HEK293 (cell line): ENCODE measurements around the gene IGLON5.

Experiments used
- CTCF ChIA-PET: fragments of 350-600 bp; formaldehyde crosslinking; extraction: SDS; loops from one replicate; lab custom pipeline; 2021; ENCODE audit warnings: antibody characterized with exemption; lab: Yijun Ruan, JAX
- POLR2A ChIA-PET: fragments of 300-600 bp; formaldehyde crosslinking; extraction: SDS; loops from one replicate; lab custom pipeline; 2020; ENCODE audit warnings: antibody characterized with exemption, inconsistent platforms; lab: Yijun Ruan, JAX
- H3K27ac ChIP-seq: fragments of 200-500 bp; sonication (Bioruptor generic); 2 replicates; pipeline ENCODE4 v1.5.1; 2014; ENCODE audit warnings: low read depth, low read length, control low read depth, inconsistent platforms; ENCODE audit errors: extremely low read depth
- H3K36me3 ChIP-seq, 2 experiments: fragments of 200-500 bp in 1 of 2; sonication (Bioruptor generic) in 1 of 2; 1 replicate in 1 of 2; 2 replicates in 1 of 2; pipeline ENCODE4 v1.5.1; 2014 to 2017; ENCODE audit warnings: inconsistent platforms in 2 of 2, low read length in 2 of 2; ENCODE audit not compliant: control insufficient read depth in 2 of 2, insufficient read depth in 1 of 2
- H3K4me1 ChIP-seq: fragments of 200-500 bp; sonication (Bioruptor generic); 2 replicates; pipeline ENCODE4 v1.5.1; 2014; ENCODE audit warnings: mild to moderate bottlenecking, low read length, inconsistent platforms; ENCODE audit not compliant: control insufficient read depth, insufficient read depth
- H3K4me3 ChIP-seq: 2 replicates; pipeline ENCODE4 v1.5.1; 2011; ENCODE audit warnings: low read depth, mild to moderate bottlenecking, control low read depth, low read length, moderate library complexity
- H3K9me3 ChIP-seq: fragments of 200-500 bp; sonication (Bioruptor generic); 2 replicates; pipeline ENCODE4 v1.5.1; 2014; ENCODE audit warnings: low read depth, low read length, inconsistent platforms; ENCODE audit not compliant: control insufficient read depth, insufficient read depth
- CTCF ChIP-seq: fragments of 450-650 bp; formaldehyde crosslinking; IDR thresholded peaks from 2 replicates; pipeline ENCODE4 v1.5.1; 2016; ENCODE audit warnings: missing biosample characterization, missing genetic modification characterization
- IKZF3 ChIP-seq: fragments of 450-650 bp; IDR thresholded peaks from 2 replicates; pipeline ENCODE4 v1.5.0; 2018; ENCODE audit warnings: missing biosample characterization, mild to moderate bottlenecking, missing genetic modification characterization, moderate library complexity
- KLF8 ChIP-seq: fragments of 450-650 bp; formaldehyde crosslinking; IDR thresholded peaks from 2 replicates; pipeline ENCODE4 v1.5.1; 2016; ENCODE audit warnings: missing biosample characterization, missing genetic modification characterization
- MEIS1 ChIP-seq: sonication (generic); formaldehyde crosslinking; IDR thresholded peaks from 2 replicates; pipeline ENCODE4 v1.8.1; 2022; ENCODE audit warnings: missing genetic modification reagents, mild to moderate bottlenecking, borderline replicate concordance
- REPIN1 ChIP-seq: fragments of 450-650 bp; formaldehyde crosslinking; IDR thresholded peaks from 2 replicates; pipeline ENCODE4 v1.5.1; 2017; ENCODE audit warnings: missing biosample characterization, missing genetic modification characterization, low read depth
- SP2 ChIP-seq: fragments of 450-650 bp; formaldehyde crosslinking; IDR thresholded peaks from 2 replicates; pipeline ENCODE4 v1.5.1; 2016; ENCODE audit warnings: missing biosample characterization, missing genetic modification characterization
- ZBTB48 ChIP-seq: fragments of 450-650 bp; formaldehyde crosslinking; IDR thresholded peaks from 2 replicates; pipeline ENCODE4 v1.5.1; 2016; ENCODE audit warnings: missing biosample characterization, missing genetic modification characterization
- ZIC2 ChIP-seq: fragments of 450-650 bp; formaldehyde crosslinking; IDR thresholded peaks from 2 replicates; pipeline ENCODE4 v1.5.1; 2016; ENCODE audit warnings: missing biosample characterization, missing genetic modification characterization
- ZNF133 ChIP-seq: fragments of 450-650 bp; formaldehyde crosslinking; IDR thresholded peaks from 2 replicates; pipeline ENCODE4 v1.5.1; 2016; ENCODE audit warnings: missing biosample characterization, missing genetic modification characterization
- ZNF140 ChIP-seq: fragments of 450-650 bp; formaldehyde crosslinking; IDR thresholded peaks from 2 replicates; pipeline ENCODE4 v1.5.1; 2016; ENCODE audit warnings: missing biosample characterization, missing genetic modification characterization
- ZNF174 ChIP-seq: fragments of 450-650 bp; formaldehyde crosslinking; IDR thresholded peaks from 2 replicates; pipeline ENCODE4 v1.5.0; 2017; ENCODE audit warnings: missing biosample characterization, mild to moderate bottlenecking, missing genetic modification characterization
- ZNF280D ChIP-seq: fragments of 450-650 bp; formaldehyde crosslinking; IDR thresholded peaks from 2 replicates; pipeline ENCODE4 v1.5.1; 2016; ENCODE audit warnings: missing biosample characterization, missing genetic modification characterization
- ZNF391 ChIP-seq: fragments of 450-650 bp; formaldehyde crosslinking; IDR thresholded peaks from 2 replicates; pipeline ENCODE4 v1.5.1; 2016; ENCODE audit warnings: low read depth, missing biosample characterization, missing genetic modification characterization, borderline replicate concordance
- ZNF473 ChIP-seq: fragments of 450-650 bp; formaldehyde crosslinking; IDR thresholded peaks from 2 replicates; pipeline ENCODE4 v1.5.1; 2017; ENCODE audit warnings: missing biosample characterization, missing genetic modification characterization
- ZNF501 ChIP-seq: fragments of 450-650 bp; formaldehyde crosslinking; IDR thresholded peaks from 2 replicates; pipeline ENCODE4 v1.5.1; 2016; ENCODE audit warnings: missing biosample characterization, missing genetic modification characterization
- ZNF529 ChIP-seq: fragments of 450-650 bp; formaldehyde crosslinking; IDR thresholded peaks from 2 replicates; pipeline ENCODE4 v1.5.1; 2017; ENCODE audit warnings: missing genetic modification characterization, missing biosample characterization; ENCODE audit not compliant: insufficient replicate concordance
- ZNF549 ChIP-seq: fragments of 450-650 bp; IDR thresholded peaks from 2 replicates; pipeline ENCODE4 v1.5.1; 2018; ENCODE audit warnings: missing biosample characterization, missing genetic modification characterization, mild to moderate bottlenecking, inconsistent platforms, moderate library complexity
- ZNF560 ChIP-seq: fragments of 450-650 bp; formaldehyde crosslinking; IDR thresholded peaks from 2 replicates; pipeline ENCODE4 v1.5.1; 2017; ENCODE audit warnings: missing biosample characterization, missing genetic modification characterization, borderline replicate concordance
- ZNF623 ChIP-seq: fragments of 450-650 bp; formaldehyde crosslinking; IDR thresholded peaks from 2 replicates; pipeline ENCODE4 v1.5.1; 2016; ENCODE audit warnings: missing biosample characterization, missing genetic modification characterization
- ZNF747 ChIP-seq: fragments of 450-650 bp; formaldehyde crosslinking; IDR thresholded peaks from 2 replicates; pipeline ENCODE4 v1.5.1; 2016; ENCODE audit warnings: missing biosample characterization, missing genetic modification characterization
- ZNF768 ChIP-seq: fragments of 450-650 bp; formaldehyde crosslinking; IDR thresholded peaks from 2 replicates; pipeline ENCODE4 v1.5.1; 2018; ENCODE audit warnings: missing biosample characterization, mild to moderate bottlenecking, missing genetic modification characterization
- TF ChIP-seq, protein P1 (sequence below): fragments of 450-650 bp; formaldehyde crosslinking; IDR thresholded peaks from 2 replicates; pipeline ENCODE4 v1.5.1; 2016; ENCODE audit warnings: missing biosample characterization, missing genetic modification characterization
- TF ChIP-seq, protein P2 (sequence below): fragments of 450-650 bp; formaldehyde crosslinking; IDR thresholded peaks from 2 replicates; pipeline ENCODE4 v1.5.1; 2016; ENCODE audit warnings: missing biosample characterization, missing genetic modification characterization, borderline replicate concordance

The IGLON5 gene

GRCh38 chr19:51282335-51282734 lies 29.1 kb upstream of the IGLON5 start:
- H3K4me3 ChIP-seq: no peak overlapping the region
- no peaks in the 10 kb centered on the region for H3K4me1 ChIP-seq
- H3K9me3 ChIP-seq: no peaks in the 10 kb centered on the region
- ChIA-PET CTCF (interaction anchor here (0.6 to 0.9 kb wide), 3 partner anchors 139 to 160 kb away, joined by 3 to 5 read pairs (median 3); no protein-coding TSS in a partner anchor), POLR2A (interaction anchor here (0.6 kb wide), 1 partner anchor 289 kb away, joined by 6 read pairs; the partner anchor contains the start of gene ZNF175)
- no peak overlapping the region for H3K27ac ChIP-seq
- no peaks in the 10 kb centered on the region for H3K36me3 ChIP-seq
- TF ChIP-seq ZNF280D: no peak
- TF ChIP-seq, protein P1, sequence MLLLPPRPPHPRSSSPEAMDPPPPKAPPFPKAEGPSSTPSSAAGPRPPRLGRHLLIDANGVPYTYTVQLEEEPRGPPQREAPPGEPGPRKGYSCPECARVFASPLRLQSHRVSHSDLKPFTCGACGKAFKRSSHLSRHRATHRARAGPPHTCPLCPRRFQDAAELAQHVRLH (tag by site-specific recombination): no peak
- TF ChIP-seq ZNF529 (tag by site-specific recombination): no peak
- TF ChIP-seq MEIS1 (CRISPR knock-in tag): no peak
- no peak for TF ChIP-seq IKZF3 (tag by site-specific recombination)
- TF ChIP-seq SP2: no peak
- TF ChIP-seq ZNF747 (tag by site-specific recombination): no peak
- TF ChIP-seq REPIN1 (tag by site-specific recombination): no peak
- TF ChIP-seq ZNF133 (tag by site-specific recombination): no peak
- no peak for TF ChIP-seq ZNF623 (tag by site-specific recombination)
- no peak for TF ChIP-seq CTCF
- TF ChIP-seq ZNF140 (tag by site-specific recombination): no peak
- TF ChIP-seq, all 188 proteins: peak for 0

DNA sequence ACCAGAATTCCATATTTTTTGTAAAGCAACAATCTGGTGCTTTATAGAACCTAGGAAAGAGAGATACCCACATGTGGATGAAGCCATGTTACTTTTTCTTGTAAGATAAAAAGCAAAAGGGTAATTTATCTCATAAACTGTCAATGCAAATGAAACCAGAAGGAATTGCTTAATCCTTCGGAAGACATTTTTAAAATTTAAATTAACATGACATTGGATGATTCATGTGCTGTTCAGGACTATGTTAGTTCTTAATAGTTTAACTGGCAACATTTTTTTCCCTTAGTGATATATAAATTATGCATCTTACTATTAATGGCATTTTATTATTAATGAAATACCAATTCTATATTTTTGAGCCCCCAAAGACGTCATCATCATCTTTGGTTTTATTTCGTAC lies 25.8 kb upstream of the IGLON5 start:
- H3K9me3 ChIP-seq: no peaks in the 10 kb centered on the region
- ChIA-PET CTCF (no interaction called here), POLR2A (no interaction called here)
- H3K36me3 ChIP-seq: no peaks in the 10 kb centered on the region
- H3K4me3 ChIP-seq: no peak overlapping the region
- no peaks in the 10 kb centered on the region for H3K4me1 ChIP-seq
- H3K27ac ChIP-seq: no peak overlapping the region
- TF ChIP-seq ZNF768 (tag by site-specific recombination) (no peak), ZNF473 (tag by site-specific recombination) (no peak), ZNF560 (tag by site-specific recombination) (no peak), ZBTB48 (tag by site-specific recombination) (no peak), ZIC2 (tag by site-specific recombination) (no peak), ZNF549 (tag by site-specific recombination) (no peak), ZNF501 (no peak), ZNF174 (tag by site-specific recombination) (no peak), ZNF391 (tag by site-specific recombination) (no peak), KLF8 (tag by site-specific recombination) (no peak)
- TF ChIP-seq, protein P2, sequence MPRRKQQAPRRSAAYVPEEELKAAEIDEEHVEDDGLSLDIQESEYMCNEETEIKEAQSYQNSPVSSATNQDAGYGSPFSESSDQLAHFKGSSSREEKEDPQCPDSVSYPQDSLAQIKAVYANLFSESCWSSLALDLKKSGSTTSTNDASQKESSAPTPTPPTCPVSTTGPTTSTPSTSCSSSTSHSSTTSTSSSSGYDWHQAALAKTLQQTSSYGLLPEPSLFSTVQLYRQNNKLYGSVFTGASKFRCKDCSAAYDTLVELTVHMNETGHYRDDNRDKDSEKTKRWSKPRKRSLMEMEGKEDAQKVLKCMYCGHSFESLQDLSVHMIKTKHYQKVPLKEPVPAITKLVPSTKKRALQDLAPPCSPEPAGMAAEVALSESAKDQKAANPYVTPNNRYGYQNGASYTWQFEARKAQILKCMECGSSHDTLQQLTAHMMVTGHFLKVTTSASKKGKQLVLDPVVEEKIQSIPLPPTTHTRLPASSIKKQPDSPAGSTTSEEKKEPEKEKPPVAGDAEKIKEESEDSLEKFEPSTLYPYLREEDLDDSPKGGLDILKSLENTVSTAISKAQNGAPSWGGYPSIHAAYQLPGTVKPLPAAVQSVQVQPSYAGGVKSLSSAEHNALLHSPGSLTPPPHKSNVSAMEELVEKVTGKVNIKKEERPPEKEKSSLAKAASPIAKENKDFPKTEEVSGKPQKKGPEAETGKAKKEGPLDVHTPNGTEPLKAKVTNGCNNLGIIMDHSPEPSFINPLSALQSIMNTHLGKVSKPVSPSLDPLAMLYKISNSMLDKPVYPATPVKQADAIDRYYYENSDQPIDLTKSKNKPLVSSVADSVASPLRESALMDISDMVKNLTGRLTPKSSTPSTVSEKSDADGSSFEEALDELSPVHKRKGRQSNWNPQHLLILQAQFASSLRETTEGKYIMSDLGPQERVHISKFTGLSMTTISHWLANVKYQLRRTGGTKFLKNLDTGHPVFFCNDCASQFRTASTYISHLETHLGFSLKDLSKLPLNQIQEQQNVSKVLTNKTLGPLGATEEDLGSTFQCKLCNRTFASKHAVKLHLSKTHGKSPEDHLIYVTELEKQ (tag by site-specific recombination): no peak
